Liver (tissue), 9 donors: ENCODE results near the gene PGBD5. TPM values are rescaled to one million over a fixed set of nuclear protein-coding genes. Genes with fewer than 3 reads are reported as not detected.

ENCODE experiments used
- DNase-seq: peaks from one replicate; pipeline ENCODE4 v3.0.0-alpha.2; 2017; ENCODE audit warnings: low spot score
- H3K27ac ChIP-seq, 2 donors: one replicate each; pipeline ENCODE4 v1.7.0; 2013; ENCODE audit warnings: inconsistent platforms in 2 of 2, low read length in 2 of 2, control low read depth in 1 of 2, low read depth in 1 of 2, mild to moderate bottlenecking in 1 of 2
- H3K27me3 ChIP-seq, 4 donors: one replicate each; pipeline versions ENCODE4 v1.6.1 to v1.7.0; 2013; ENCODE audit warnings: low read length in 3 of 4, inconsistent platforms in 1 of 4, mild to moderate bottlenecking in 1 of 4, moderate library complexity in 1 of 4; ENCODE audit not compliant: control insufficient read depth in 4 of 4, insufficient read depth in 4 of 4
- H3K36me3 ChIP-seq, 4 donors: one replicate each; pipeline versions ENCODE4 v1.6.1 to v1.7.0; 2013; ENCODE audit warnings: low read length in 3 of 4, mild to moderate bottlenecking in 3 of 4, low read depth in 1 of 4, moderate library complexity in 1 of 4; ENCODE audit not compliant: control insufficient read depth in 4 of 4, insufficient read depth in 3 of 4
- H3K4me1 ChIP-seq, 4 donors: one replicate each; pipeline versions ENCODE4 v1.6.1 to v1.7.0; 2013; ENCODE audit warnings: low read length in 3 of 4, mild to moderate bottlenecking in 3 of 4, moderate library complexity in 1 of 4; ENCODE audit not compliant: control insufficient read depth in 4 of 4, insufficient read depth in 4 of 4
- H3K4me3 ChIP-seq, 3 donors: one replicate each; pipeline versions ENCODE4 v1.6.1 to v1.7.0; 2013; ENCODE audit warnings: low read length in 3 of 3, control low read depth in 1 of 3, low read depth in 1 of 3, mild to moderate bottlenecking in 1 of 3
- H3K9ac ChIP-seq, 2 donors: one replicate each; pipeline ENCODE4 v1.7.0; 2013; ENCODE audit warnings: low read length in 2 of 2, mild to moderate bottlenecking in 2 of 2, moderate library complexity in 2 of 2, control low read depth in 1 of 2, low read depth in 1 of 2
- H3K9me3 ChIP-seq, 4 donors: one replicate each; pipeline versions ENCODE4 v1.6.1 to v1.7.0; 2013; ENCODE audit warnings: low read length in 3 of 4; ENCODE audit not compliant: control insufficient read depth in 4 of 4
- CTCF ChIP-seq: fragments of 150-350 bp; IDR thresholded peaks from 2 replicates; pipeline ENCODE4 v1.5.1; 2017; ENCODE audit warnings: improper control_type of control experiment, low read depth, low read length; ENCODE audit not compliant: missing input control
- EGR1 ChIP-seq, 2 donors: IDR thresholded peaks; 2 replicates each; pipeline ENCODE4 v1.6.1; 2016 to 2018; ENCODE audit warnings: antibody characterized with exemption in 2 of 2, low read depth in 2 of 2
- FOXA1 ChIP-seq: IDR thresholded peaks from 2 replicates; pipeline ENCODE4 v1.6.1; 2016; ENCODE audit warnings: antibody characterized with exemption
- FOXA2 ChIP-seq: IDR thresholded peaks from 2 replicates; pipeline ENCODE4 v1.6.1; 2016; ENCODE audit warnings: antibody characterized with exemption
- GABPA ChIP-seq, 2 donors: IDR thresholded peaks in 1 of 2; conservative IDR thresholded peaks in 1 of 2; 2 replicates each; pipeline ENCODE4 v1.6.1; 2016; ENCODE audit warnings: antibody characterized with exemption in 2 of 2, mild to moderate bottlenecking in 1 of 2, moderate library complexity in 1 of 2
- HNF4A ChIP-seq, 2 donors: conservative IDR thresholded peaks; 2 replicates each; pipeline ENCODE4 v1.6.1; 2016; ENCODE audit warnings: antibody characterized with exemption in 2 of 2, mild to moderate bottlenecking in 2 of 2
- HNF4G ChIP-seq: IDR thresholded peaks from 2 replicates; pipeline ENCODE4 v1.6.1; 2016; ENCODE audit warnings: antibody characterized with exemption
- NR2F2 ChIP-seq: IDR thresholded peaks from 2 replicates; pipeline ENCODE4 v1.6.1; 2016; ENCODE audit warnings: antibody characterized with exemption
- REST ChIP-seq: IDR thresholded peaks from 2 replicates; pipeline ENCODE4 v1.6.1; 2016; ENCODE audit warnings: antibody characterized with exemption, mild to moderate bottlenecking
- RXRA ChIP-seq, 2 donors: IDR thresholded peaks; 2 replicates each; pipeline ENCODE4 v1.6.1; 2017 to 2018; ENCODE audit warnings: antibody characterized with exemption in 2 of 2, mild to moderate bottlenecking in 1 of 2
- TAF1 ChIP-seq: conservative IDR thresholded peaks from 2 replicates; pipeline ENCODE4 v1.6.1; 2016; ENCODE audit warnings: antibody characterized with exemption, mild to moderate bottlenecking
- YY1 ChIP-seq: IDR thresholded peaks from 2 replicates; pipeline ENCODE4 v1.6.1; 2016; ENCODE audit warnings: antibody characterized with exemption, mild to moderate bottlenecking
- ZBTB33 ChIP-seq: IDR thresholded peaks from 2 replicates; pipeline ENCODE4 v1.6.1; 2016; ENCODE audit warnings: antibody characterized with exemption
- WGBS: extraction: QIAGEN DNeasy Blood & Tissue Kit; methylation state at CpG from one replicate; pipeline ENCODE4 v1.1.7; 2013; 5-methylcytosine and 5-hydroxymethylcytosine counted together
- polyA plus RNA-seq, 2 donors: library from polyadenylated mRNA; stranded (reverse) in 1 of 2; unstranded in 1 of 2; fragments of 200-250 nt in 1 of 2; fragments of >200 nt in 1 of 2; fragmentation: Nextera tagmentation in 1 of 2; extraction: Ambion mirVana in 1 of 2; gene quantifications; one replicate each; pipeline versions ENCODE4 v1.2.1 to v1.2.3, GENCODE V29; 2013 to 2015
- total RNA-seq, 2 donors: library from RNA; depleted of rRNA; stranded (reverse); fragments of >200 nt; gene quantifications; one replicate each; pipeline ENCODE4 v1.2.3, GENCODE V29; 2014
- donor health status: healthy.
- donor health status: healthy.
- donor health status: healthy.
- donor health status: healthy.
- donor health status: healthy.

The PGBD5 gene
- total and polyA plus RNA-seq, 4 donors, result 0.88 to 5.4 (median 2.7) TPM

- Histone ChIP-seq H3K9me3 (no peaks in the 10 kb centered on the region), H3K4me3 (no peak overlapping the region), H3K27me3 (no peaks in the 10 kb centered on the region), H3K27ac (no peak overlapping the region), H3K36me3 (no peaks in the 10 kb centered on the region), H3K9ac (no peak overlapping the region), H3K4me1 (no peaks in the 10 kb centered on the region)
- no peak for DNase-seq
- no peak for TF ChIP-seq RXRA (IDR thresholded peaks at IDR 0.05)
- no peak for TF ChIP-seq ZBTB33
- WGBS, result 86% methylated on average over 9 of the region's 9 CpGs
Observed at GRCh38 chr1:230392920-230393521, 33.1 kb downstream of the PGBD5 start.

GRCh38 chr1:230392536-230392909 is 33.6 kb downstream of the PGBD5 start:
- H3K27ac ChIP-seq, result no peak overlapping the region
- H3K9me3 ChIP-seq, result no peaks in the 10 kb centered on the region
- WGBS, result 81% methylated on average over 9 of the region's 9 CpGs
- H3K9ac ChIP-seq, result no peak overlapping the region
- no peaks in the 10 kb centered on the region for H3K4me1 ChIP-seq
- H3K4me3 ChIP-seq, result no peak overlapping the region
- no peaks in the 10 kb centered on the region for H3K36me3 ChIP-seq
- TF ChIP-seq HNF4G (no peak), YY1 (no peak), FOXA1 (no peak), HNF4A (conservative IDR thresholded peaks at IDR 0.05) (no peak), GABPA (IDR thresholded peaks at IDR 0.05 in 1 of 2, conservative IDR thresholded peaks at IDR 0.05 in 1 of 2) (no peak), REST (no peak)
- no peak for DNase-seq
- no peaks in the 10 kb centered on the region for H3K27me3 ChIP-seq

GRCh38 chr1:230391776-230392535 is 34.2 kb downstream of the PGBD5 start:
- no peak overlapping the region for H3K9ac ChIP-seq
- no peak overlapping the region for H3K4me3 ChIP-seq
- H3K27me3 ChIP-seq, result no peaks in the 10 kb centered on the region
- no peaks in the 10 kb centered on the region for H3K4me1 ChIP-seq
- no peaks in the 10 kb centered on the region for H3K36me3 ChIP-seq
- no peak overlapping the region for H3K27ac ChIP-seq
- no peak for DNase-seq
- no peaks in the 10 kb centered on the region for H3K9me3 ChIP-seq
- 79% methylated on average over 20 of the region's 20 CpGs for WGBS
- no peak for TF ChIP-seq HNF4A (conservative IDR thresholded peaks at IDR 0.05)
- no peak for TF ChIP-seq FOXA2
- TF ChIP-seq TAF1, result no peak
- TF ChIP-seq NR2F2, result no peak
- no peak for TF ChIP-seq EGR1 (IDR thresholded peaks at IDR 0.05; ENCODE audit: low read depth in 2 of 2)
- no peak for TF ChIP-seq REST
- no peak for TF ChIP-seq CTCF
